GM18951 (cell line): ENCODE results near the gene SCFD1.

Experiments used
- POLR2A ChIP-seq: IDR thresholded peaks from 4 replicates; pipeline ENCODE4 v1.6.1; 2011; ENCODE audit warnings: mild to moderate bottlenecking; ENCODE audit not compliant: insufficient read length, insufficient read depth; ENCODE audit errors: extremely low read depth
- in situ Hi-C: fragments of 300-500 bp; cut with MboI; formaldehyde crosslinking; loops from one replicate; pipeline ENCODE4 v1.12.0; 2022; ENCODE audit warnings: low sequenced_read_pairs, mixed read lengths, inconsistent platforms; ENCODE audit not compliant: unreplicated experiment

The SCFD1 gene

GRCh38 chr14:30759172-30760125 is 137.3 kb downstream of the SCFD1 start:
- in situ Hi-C loops: no loop called here
- TF ChIP-seq POLR2A: no peak

- no peak for TF ChIP-seq POLR2A
- in situ Hi-C loops: no loop called here
Observed at GRCh38 chr14:30763891-30764290, 141.8 kb downstream of the SCFD1 start.

GRCh38 chr14:30767624-30768023 is 145.5 kb downstream of the SCFD1 start:
- in situ Hi-C loops: no loop called here
- TF ChIP-seq POLR2A: no peak

- in situ Hi-C loops: no loop called here
- TF ChIP-seq POLR2A: no peak
Observed at GRCh38 chr14:30768791-30769190, 146.7 kb downstream of the SCFD1 start.

GRCh38 chr14:30770376-30770775 is 148.3 kb downstream of the SCFD1 start:
- in situ Hi-C loops: no loop called here
- TF ChIP-seq POLR2A: no peak

- TF ChIP-seq POLR2A: no peak
- in situ Hi-C loops: no loop called here
Observed at GRCh38 chr14:30771595-30771994, 149.5 kb downstream of the SCFD1 start.

GRCh38 chr14:30779210-30779609 is 157.1 kb downstream of the SCFD1 start:
- in situ Hi-C loops: no loop called here
- no peak for TF ChIP-seq POLR2A
